NCI-H748 (cell line): ENCODE data around the gene GDF11.
A peak's percentile ranks its signal among the peaks of the same experiment; 100 is the strongest.

Experiments used
- DNase-seq: peaks from one replicate; lab custom pipeline; 2025; ENCODE audit not compliant: unreplicated experiment; lab: John Stamatoyannopoulos, UW

The GDF11 gene

GRCh38 chr12:55722948-55723347 is 20.0 kb upstream of the GDF11 start:
- DNase-seq = no peak

- DNase-seq = no peak
Observed at GRCh38 chr12:55723516-55724225, 19.3 kb upstream of the GDF11 start.

GRCh38 chr12:55724226-55724939 is 18.5 kb upstream of the GDF11 start:
- DNase-seq = peak; percentile 59

- DNase-seq = no peak
Observed at GRCh38 chr12:55724940-55725309, 18.0 kb upstream of the GDF11 start.

- no peak for DNase-seq
Observed at GRCh38 chr12:55725556-55725955, 17.4 kb upstream of the GDF11 start.

- DNase-seq = no peak
Observed at GRCh38 chr12:55726971-55727370, 16.0 kb upstream of the GDF11 start.

- DNase-seq = peak; percentile 71
Observed at GRCh38 chr12:55727643-55728185, 15.2 kb upstream of the GDF11 start.

GRCh38 chr12:55728186-55728938 is 14.6 kb upstream of the GDF11 start:
- peak; percentile 62 for DNase-seq

- peak; percentile 91 for DNase-seq
Observed at GRCh38 chr12:55728939-55729818, 13.7 kb upstream of the GDF11 start, which contains the start of gene CD63. Gene CD63, minus strand, starts transcription at chr12:55729009. Its CDS starts 668 bp downstream, at chr12:55728341.

- no peak for DNase-seq
Observed at GRCh38 chr12:55729819-55730818, 12.8 kb upstream of the GDF11 start.

GRCh38 chr12:55732288-55732687 is 10.6 kb upstream of the GDF11 start:
- no peak for DNase-seq

GRCh38 chr12:55733021-55733555 is 9.8 kb upstream of the GDF11 start:
- DNase-seq = no peak

GRCh38 chr12:55733858-55734257 is 9.1 kb upstream of the GDF11 start:
- DNase-seq = no peak

- no peak for DNase-seq
Observed at GRCh38 chr12:55734595-55734994, 8.3 kb upstream of the GDF11 start.

GRCh38 chr12:55736076-55736475 is 6.8 kb upstream of the GDF11 start:
- DNase-seq = no peak

- peak; percentile 89 for DNase-seq
Observed at GRCh38 chr12:55736780-55737580, 5.9 kb upstream of the GDF11 start.

GRCh38 chr12:55737581-55738122 is 5.3 kb upstream of the GDF11 start:
- DNase-seq = peak; percentile 49
